ENCODE data around the gene ACOT13.

The ACOT13 gene

DNA sequence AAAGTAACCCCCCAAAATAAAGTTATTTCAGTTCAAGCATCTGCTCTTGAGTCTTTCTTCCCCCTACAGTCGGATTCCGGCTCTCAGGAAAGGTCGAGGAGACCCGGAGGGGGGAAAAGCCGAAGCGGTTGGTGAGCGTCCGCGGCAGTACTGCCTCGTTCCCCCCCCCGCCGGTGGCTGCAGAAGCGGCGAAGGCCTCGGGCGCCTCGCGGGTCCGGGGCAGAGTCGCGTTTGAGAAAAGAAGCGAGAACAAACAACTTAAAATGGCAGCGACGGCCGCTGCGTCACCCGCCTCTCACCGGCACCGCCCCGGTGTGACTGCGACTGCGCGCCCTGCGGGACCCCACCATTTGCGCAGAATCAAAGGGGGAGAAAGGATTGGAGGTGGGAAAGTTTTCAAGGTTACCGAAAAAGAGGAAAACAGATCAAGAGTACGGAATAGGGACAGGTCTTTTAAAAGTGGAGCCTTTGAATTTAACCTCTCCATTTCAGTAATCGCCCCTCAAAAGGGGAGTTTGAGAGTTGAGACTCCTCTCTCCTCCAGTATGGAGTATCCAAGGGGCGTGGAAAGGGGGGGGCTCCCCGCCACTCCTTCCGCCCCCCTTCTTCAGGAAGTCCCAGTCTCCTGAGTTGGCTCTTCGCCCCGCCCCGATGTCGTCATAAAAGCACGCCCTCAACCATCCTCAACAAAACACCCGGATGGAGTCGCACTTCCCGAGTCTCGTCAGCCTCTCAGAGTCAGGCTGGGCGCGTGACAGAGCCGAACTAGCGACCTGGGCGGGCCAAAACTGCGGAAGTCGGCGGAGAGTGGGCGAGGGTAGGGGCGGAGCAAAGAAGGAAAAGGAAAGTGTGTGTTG, 54.0 kb downstream of the ACOT13 start:
- TF ChIP-seq, protein P1, sequence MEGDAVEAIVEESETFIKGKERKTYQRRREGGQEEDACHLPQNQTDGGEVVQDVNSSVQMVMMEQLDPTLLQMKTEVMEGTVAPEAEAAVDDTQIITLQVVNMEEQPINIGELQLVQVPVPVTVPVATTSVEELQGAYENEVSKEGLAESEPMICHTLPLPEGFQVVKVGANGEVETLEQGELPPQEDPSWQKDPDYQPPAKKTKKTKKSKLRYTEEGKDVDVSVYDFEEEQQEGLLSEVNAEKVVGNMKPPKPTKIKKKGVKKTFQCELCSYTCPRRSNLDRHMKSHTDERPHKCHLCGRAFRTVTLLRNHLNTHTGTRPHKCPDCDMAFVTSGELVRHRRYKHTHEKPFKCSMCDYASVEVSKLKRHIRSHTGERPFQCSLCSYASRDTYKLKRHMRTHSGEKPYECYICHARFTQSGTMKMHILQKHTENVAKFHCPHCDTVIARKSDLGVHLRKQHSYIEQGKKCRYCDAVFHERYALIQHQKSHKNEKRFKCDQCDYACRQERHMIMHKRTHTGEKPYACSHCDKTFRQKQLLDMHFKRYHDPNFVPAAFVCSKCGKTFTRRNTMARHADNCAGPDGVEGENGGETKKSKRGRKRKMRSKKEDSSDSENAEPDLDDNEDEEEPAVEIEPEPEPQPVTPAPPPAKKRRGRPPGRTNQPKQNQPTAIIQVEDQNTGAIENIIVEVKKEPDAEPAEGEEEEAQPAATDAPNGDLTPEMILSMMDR (IDR thresholded peaks at IDR 0.05) = no peak

DNA sequence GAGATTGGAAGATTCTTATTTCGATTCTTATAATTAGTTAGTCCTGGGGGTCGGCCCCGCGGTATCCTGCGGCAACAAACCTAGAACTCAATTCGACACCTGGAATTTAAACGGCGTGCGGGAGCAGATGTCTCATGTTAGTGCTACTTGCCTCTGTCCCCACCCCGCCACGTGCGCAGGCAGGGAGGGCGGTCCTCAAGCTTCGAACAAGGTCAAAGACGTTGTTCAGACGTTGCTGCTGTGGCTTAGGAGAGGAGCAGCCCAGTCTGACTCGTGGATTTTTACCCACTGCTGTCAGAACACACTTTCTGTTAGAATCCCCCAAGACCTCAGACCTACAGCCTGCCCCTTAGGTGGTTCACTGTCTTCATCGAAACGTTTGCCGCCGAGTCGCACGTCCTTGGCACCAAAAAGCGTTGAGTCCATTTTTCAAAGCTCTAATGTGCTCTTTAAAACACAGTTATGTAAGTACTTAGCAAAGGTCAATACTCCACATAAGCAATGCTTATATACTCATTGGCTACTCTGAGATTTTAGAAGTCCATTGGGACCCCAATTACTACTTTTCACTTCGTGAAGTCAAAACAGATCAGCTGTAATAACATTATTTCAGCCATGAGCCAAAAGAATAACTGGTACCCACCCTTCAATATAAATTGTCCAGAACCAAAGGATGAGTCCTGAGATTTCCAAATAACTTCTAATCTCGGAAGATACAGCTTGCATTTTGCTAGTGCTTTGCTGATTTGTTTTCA, 54.8 kb downstream of the ACOT13 start:
- TF ChIP-seq, protein P1 (IDR thresholded peaks at IDR 0.05) = no peak

DNA sequence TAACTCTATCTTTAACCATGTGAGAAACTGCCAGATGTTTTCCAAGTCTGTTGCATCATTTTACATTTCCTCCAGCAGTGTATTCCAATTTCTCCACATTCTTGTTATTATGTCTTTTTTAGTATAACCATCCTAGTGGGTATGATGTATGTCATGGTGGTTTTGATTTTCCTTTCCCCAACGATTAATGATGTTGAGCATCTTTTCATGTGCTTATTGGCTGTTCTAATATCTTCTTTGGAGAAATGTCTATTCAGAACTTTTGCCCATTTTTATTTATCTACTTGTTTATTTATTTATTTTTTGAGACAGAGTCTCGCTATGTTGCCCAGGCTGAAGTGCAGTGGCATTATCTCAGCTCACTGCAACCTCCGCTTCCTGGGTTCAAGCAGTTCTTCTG, 56.4 kb downstream of the ACOT13 start:
- TF ChIP-seq, protein P1 (IDR thresholded peaks at IDR 0.05) = no peak

DNA sequence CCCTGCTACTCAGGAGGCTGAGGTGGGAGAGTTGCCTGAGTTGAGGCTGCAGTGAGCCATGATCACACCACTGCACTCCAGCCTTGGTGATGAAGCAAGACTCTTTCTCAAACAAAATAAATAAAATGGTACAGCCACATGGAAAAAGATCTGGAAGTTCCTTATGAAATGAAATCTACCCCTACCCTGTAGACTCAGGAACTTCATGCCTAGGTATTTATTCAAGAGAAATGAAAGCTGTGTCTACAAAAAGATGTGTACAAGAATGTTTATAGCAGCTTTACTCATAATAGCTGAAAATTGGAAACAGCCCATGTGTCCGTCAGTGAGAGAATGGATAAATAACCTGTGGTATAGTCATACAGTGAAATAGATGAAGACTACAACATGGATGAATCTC, 67.3 kb downstream of the ACOT13 start:
- TF ChIP-seq, protein P1 (IDR thresholded peaks at IDR 0.05) = no peak

DNA sequence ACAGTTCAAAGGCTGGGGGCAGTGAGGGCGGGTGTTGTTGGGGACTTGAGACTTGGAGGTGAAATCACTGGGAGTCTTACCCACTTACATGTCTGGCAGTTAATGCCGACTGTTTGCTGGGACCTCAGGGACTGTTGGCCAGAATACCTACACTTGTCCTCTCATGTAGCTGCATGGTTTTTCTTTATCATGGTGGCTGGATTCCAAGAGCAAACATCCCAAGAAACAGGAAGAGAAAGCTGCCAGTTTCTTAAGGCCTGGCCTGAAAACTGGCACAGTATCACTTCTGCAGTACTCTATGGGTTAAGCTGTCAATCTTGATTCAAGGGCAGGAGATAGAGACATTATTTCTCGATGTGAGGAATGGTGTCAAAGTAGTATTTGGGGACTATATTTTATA, 71.9 kb downstream of the ACOT13 start:
- TF ChIP-seq, protein P1 (IDR thresholded peaks at IDR 0.05) = no peak

DNA sequence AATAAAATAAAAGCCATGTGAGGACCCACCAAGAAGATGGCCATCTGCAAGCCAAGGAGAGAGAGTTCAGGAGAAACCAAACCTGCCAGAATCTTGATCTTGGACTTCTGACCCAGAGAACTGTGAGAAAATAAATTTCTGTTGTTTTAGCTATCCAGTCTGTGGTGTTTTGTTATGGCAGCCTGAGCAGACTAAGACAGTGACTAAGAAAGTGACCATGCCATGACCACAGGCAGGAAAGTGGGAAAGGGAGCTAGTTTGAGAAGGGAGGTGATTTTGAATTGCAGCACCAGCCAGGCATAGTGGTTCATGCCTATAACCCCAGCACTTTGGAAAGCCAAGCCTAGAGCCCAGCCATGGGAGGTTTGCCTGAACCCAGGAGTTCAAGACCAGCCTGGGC, 74.0 kb downstream of the ACOT13 start:
- TF ChIP-seq, protein P1 (IDR thresholded peaks at IDR 0.05) = no peak

DNA sequence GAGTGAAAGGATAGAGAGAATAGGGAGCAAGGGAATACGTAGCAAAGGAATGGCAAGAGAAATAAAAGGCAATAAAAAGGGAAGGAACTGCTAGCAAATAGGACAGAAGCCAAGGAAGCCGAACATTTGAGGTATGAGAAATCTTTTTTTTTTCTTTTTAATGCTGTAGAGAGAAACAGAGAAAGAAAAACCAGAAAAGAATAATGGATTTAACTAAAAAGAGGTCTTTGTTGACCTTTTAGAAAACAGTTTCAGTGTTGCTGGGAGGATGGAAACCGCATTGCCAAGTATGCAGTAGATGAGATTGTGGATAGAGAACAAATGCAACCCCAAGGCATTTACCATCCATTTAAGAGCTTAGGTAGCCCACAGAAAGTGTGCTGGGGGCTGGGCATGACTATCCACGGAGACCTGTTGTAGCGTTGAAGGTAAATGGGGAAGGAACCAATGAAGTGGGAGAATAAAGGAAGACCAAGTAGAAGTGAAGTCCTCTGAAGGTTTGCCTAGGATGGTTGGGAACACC, 75.4 kb downstream of the ACOT13 start:
- TF ChIP-seq, protein P1 (IDR thresholded peaks at IDR 0.05) = no peak

Data from LNCAP (cell line).